Fibroblast of lung (primary cell): ENCODE data around the gene CETN3.

Experiments
- EZH2 ChIP-seq: IDR thresholded peaks from 2 replicates; pipeline ENCODE4 v1.5.1; 2012; ENCODE audit warnings: low read length, control low read depth, mild to moderate bottlenecking; ENCODE audit errors: missing control alignments
- TF ChIP-seq, protein P1 (sequence below), 2 donors: IDR thresholded peaks in 1 of 2; conservative IDR thresholded peaks in 1 of 2; 1 replicate in 1 of 2; 2 replicates in 1 of 2; pipeline ENCODE4 v1.5.1; 2011 to 2012; ENCODE audit warnings: low read length in 2 of 2, control low read depth in 1 of 2, inconsistent platforms in 1 of 2, low read depth in 1 of 2, mild to moderate bottlenecking in 1 of 2

- TF ChIP-seq, protein P1, sequence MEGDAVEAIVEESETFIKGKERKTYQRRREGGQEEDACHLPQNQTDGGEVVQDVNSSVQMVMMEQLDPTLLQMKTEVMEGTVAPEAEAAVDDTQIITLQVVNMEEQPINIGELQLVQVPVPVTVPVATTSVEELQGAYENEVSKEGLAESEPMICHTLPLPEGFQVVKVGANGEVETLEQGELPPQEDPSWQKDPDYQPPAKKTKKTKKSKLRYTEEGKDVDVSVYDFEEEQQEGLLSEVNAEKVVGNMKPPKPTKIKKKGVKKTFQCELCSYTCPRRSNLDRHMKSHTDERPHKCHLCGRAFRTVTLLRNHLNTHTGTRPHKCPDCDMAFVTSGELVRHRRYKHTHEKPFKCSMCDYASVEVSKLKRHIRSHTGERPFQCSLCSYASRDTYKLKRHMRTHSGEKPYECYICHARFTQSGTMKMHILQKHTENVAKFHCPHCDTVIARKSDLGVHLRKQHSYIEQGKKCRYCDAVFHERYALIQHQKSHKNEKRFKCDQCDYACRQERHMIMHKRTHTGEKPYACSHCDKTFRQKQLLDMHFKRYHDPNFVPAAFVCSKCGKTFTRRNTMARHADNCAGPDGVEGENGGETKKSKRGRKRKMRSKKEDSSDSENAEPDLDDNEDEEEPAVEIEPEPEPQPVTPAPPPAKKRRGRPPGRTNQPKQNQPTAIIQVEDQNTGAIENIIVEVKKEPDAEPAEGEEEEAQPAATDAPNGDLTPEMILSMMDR (conservative IDR thresholded peaks at IDR 0.05 in 1 of 2, IDR thresholded peaks at IDR 0.05 in 1 of 2; ENCODE audit: low read depth in 1 of 2, low read length in 2 of 2), result no peak
- TF ChIP-seq EZH2, result no peak
Measured at GRCh38 chr5:90408571-90409317, 812 bp downstream of the CETN3 start.
